HG03378 (cell line): ENCODE results near the gene GRIK2.

Experiments used
- ATAC-seq: cut with Tn5 transposase; IDR thresholded peaks from one replicate; pipeline ENCODE4 v1.9.1; 2021; ENCODE audit warnings: mild to moderate bottlenecking, moderate library complexity; ENCODE audit not compliant: unreplicated experiment

Gene GRIK2

GRCh38 chr6:101706576-101706975 is 313.1 kb downstream of the GRIK2 start:
- ATAC-seq: no peak

- ATAC-seq: no peak
These were observed 318.0 kb downstream of the GRIK2 start for GRCh38 chr6:101711518-101711917.

- no peak for ATAC-seq
These were observed 322.9 kb downstream of the GRIK2 start for GRCh38 chr6:101716387-101716786.

- no peak for ATAC-seq
These were observed 323.3 kb downstream of the GRIK2 start for GRCh38 chr6:101716810-101717209.

- ATAC-seq: no peak
These were observed 326.0 kb downstream of the GRIK2 start for GRCh38 chr6:101719521-101719920.

- ATAC-seq: no peak
These were observed 329.0 kb downstream of the GRIK2 start for GRCh38 chr6:101722471-101722870.

GRCh38 chr6:101722991-101723579 is 329.6 kb downstream of the GRIK2 start:
- no peak for ATAC-seq

- ATAC-seq: no peak
These were observed 334.9 kb downstream of the GRIK2 start for GRCh38 chr6:101728388-101728787.

- no peak for ATAC-seq
These were observed 335.4 kb downstream of the GRIK2 start for GRCh38 chr6:101728956-101729355.

GRCh38 chr6:101730954-101731353 is 337.4 kb downstream of the GRIK2 start:
- ATAC-seq: no peak

- ATAC-seq: no peak
These were observed 340.4 kb downstream of the GRIK2 start for GRCh38 chr6:101733899-101734298.

GRCh38 chr6:101738481-101738880 is 345.0 kb downstream of the GRIK2 start:
- no peak for ATAC-seq

- ATAC-seq: no peak
These were observed 347.1 kb downstream of the GRIK2 start for GRCh38 chr6:101740631-101741030.

GRCh38 chr6:101741474-101742171 is 348.1 kb downstream of the GRIK2 start:
- no peak for ATAC-seq

- ATAC-seq: no peak
These were observed 353.7 kb downstream of the GRIK2 start for GRCh38 chr6:101747160-101747559.

- no peak for ATAC-seq
These were observed 354.2 kb downstream of the GRIK2 start for GRCh38 chr6:101747716-101748115.

- no peak for ATAC-seq
These were observed 362.4 kb downstream of the GRIK2 start for GRCh38 chr6:101755931-101756330.

GRCh38 chr6:101758368-101758767 is 364.9 kb downstream of the GRIK2 start:
- no peak for ATAC-seq

GRCh38 chr6:101760843-101761621 is 367.5 kb downstream of the GRIK2 start:
- ATAC-seq: no peak

- ATAC-seq: no peak
These were observed 369.3 kb downstream of the GRIK2 start for GRCh38 chr6:101762851-101763250.

- no peak for ATAC-seq
These were observed 371.8 kb downstream of the GRIK2 start for GRCh38 chr6:101765281-101765680.

- no peak for ATAC-seq
These were observed 376.6 kb downstream of the GRIK2 start for GRCh38 chr6:101770116-101770515.
